Bronchial epithelial cell (primary cell): ENCODE results near the gene LMBR1L. TPM values are rescaled to one million over a fixed set of nuclear protein-coding genes. Genes with fewer than 3 reads are reported as not detected.

Experiments used
- DNase-seq: peaks from one replicate; pipeline ENCODE4 v3.0.0-alpha.2; 2010; ENCODE audit warnings: low read depth
- FAIRE-seq: peaks from 2 replicates; lab custom pipeline; 2011; peaks lifted over from hg19 to GRCh38; lab: Jason Lieb, UNC
- H3K27me3 ChIP-seq: 2 replicates; pipeline ENCODE4 v1.5.1; 2011; ENCODE audit warnings: low read length; ENCODE audit not compliant: control insufficient read depth, insufficient read depth
- H3K36me3 ChIP-seq: 2 replicates; pipeline ENCODE4 v1.5.1; 2011; ENCODE audit warnings: low read length; ENCODE audit not compliant: control insufficient read depth, insufficient read depth
- H3K4me3 ChIP-seq: 2 replicates; pipeline ENCODE4 v1.5.1; 2011; ENCODE audit warnings: mild to moderate bottlenecking, low read depth, low read length, control low read depth
- CTCF ChIP-seq: IDR thresholded peaks from 2 replicates; pipeline ENCODE4 v1.5.1; 2011; ENCODE audit warnings: mild to moderate bottlenecking, moderate library complexity, low read length, control low read depth, inconsistent platforms; ENCODE audit not compliant: insufficient read depth, severe bottlenecking
- total RNA-seq: library from RNA; depleted of rRNA; stranded (reverse); fragments of >200 nt; gene quantifications from 2 replicates; pipeline ENCODE4 v1.2.1, GENCODE V29; 2014

Gene LMBR1L
- total RNA-seq, 1 donor from 2014 or later, result 24.0 TPM

GRCh38 chr12:49055092-49055491 is 55.6 kb downstream of the LMBR1L start:
- FAIRE-seq, result no peak
- no peak for TF ChIP-seq CTCF
- Histone ChIP-seq H3K27me3 (no peaks in the 10 kb centered on the region), H3K4me3 (no peak overlapping the region), H3K36me3 (peaks cover 42% of the 10 kb centered on the region)
- no peak for DNase-seq

DNA sequence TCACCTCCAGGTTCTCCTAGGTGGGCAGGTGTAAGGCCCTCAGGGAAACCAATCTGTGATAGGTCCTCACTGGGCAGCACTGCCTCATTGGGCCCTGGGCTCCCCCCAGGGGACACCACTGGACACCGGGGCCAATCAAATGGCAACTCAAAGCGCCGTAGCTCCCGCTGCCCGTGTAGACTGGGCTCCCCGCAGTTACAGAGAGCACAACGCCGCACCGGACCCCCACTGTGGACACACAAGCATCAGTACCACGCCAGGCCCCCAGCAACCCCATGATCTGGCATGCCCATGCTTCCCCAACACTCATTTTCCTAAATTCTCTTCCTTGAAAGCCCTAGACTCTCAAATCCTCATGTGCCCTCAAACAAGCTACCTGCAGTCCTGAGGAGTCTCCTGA is 56.1 kb downstream of the LMBR1L start:
- TF ChIP-seq CTCF, result no peak
- DNase-seq, result no peak
- peaks cover 48% of the 10 kb centered on the region for H3K36me3 ChIP-seq
- no peaks in the 10 kb centered on the region for H3K27me3 ChIP-seq
- H3K4me3 ChIP-seq, result no peak overlapping the region
- FAIRE-seq, result no peak

- DNase-seq (no peak), FAIRE-seq (no peak)
- Histone ChIP-seq H3K27me3 (no peaks in the 10 kb centered on the region), H3K36me3 (peaks cover 51% of the 10 kb centered on the region), H3K4me3 (no peak overlapping the region)
- TF ChIP-seq CTCF, result no peak
These were observed 56.6 kb downstream of the LMBR1L start for GRCh38 chr12:49054096-49054495.

DNA sequence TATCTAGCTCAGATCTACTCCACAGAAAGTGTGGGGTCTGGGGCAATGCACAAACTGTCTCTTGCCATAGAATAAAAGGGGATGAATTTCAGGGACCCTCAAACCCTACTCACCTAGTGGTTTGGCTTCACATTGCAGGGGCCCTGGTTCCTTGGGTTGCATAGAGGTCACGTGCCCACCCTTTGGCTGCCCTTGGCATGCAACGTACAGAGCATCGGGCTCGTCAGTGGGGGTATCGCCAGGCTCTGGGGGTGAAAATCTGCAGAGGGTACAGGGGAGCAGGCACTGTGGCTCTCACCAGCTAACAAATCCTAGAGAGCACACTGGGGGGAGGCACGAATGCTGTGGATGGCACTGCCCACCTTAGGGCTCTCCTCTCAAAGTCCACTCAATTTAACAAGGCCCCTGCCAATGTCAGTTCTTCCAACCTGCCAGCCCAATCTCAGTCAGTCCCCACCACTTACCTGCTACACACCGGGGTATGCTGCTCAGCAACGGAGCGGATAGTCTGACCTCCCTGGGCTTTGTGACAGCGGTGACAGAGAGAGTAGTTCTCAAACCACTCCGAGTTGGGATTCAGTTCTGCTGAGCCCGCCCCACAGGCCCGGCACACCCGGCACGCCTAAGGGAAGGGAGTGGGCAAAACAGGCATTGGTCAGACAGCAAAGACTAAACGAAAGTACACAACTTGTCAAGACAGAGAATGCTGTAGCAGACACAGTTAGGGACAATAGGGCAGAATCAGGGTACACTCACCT is 58.0 kb downstream of the LMBR1L start:
- FAIRE-seq (no peak), DNase-seq (no peak)
- no peak overlapping the region for H3K4me3 ChIP-seq
- TF ChIP-seq CTCF, result no peak
- H3K36me3 ChIP-seq, result peaks cover 64% of the 10 kb centered on the region
- H3K27me3 ChIP-seq, result no peaks in the 10 kb centered on the region

GRCh38 chr12:49051777-49052438 is 58.7 kb downstream of the LMBR1L start:
- Histone ChIP-seq H3K27me3 (no peaks in the 10 kb centered on the region), H3K36me3 (peaks cover 66% of the 10 kb centered on the region), H3K4me3 (no peak overlapping the region)
- DNase-seq (no peak), FAIRE-seq (no peak)
- TF ChIP-seq CTCF, result no peak

DNA sequence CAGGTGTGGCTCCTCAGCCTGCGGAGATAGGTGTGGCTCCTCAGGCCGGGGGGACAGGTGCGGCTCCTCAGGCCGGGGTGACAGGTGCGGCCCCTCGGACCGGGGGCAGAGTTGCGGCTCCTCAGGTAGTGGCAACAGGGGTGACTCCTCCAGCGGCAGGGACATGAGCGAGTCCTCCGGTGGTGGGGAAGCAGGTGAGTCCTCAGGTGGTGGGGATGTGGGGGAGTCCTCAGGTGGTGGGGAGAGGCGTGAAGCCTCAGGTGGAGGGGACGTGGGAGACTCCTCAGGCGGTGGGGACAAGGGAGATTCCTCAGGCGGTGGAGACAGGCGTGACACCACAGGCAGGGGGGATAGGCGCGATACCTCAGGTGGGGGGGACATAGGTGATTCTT is 59.3 kb downstream of the LMBR1L start:
- Histone ChIP-seq H3K27me3 (no peaks in the 10 kb centered on the region), H3K36me3 (peaks cover 67% of the 10 kb centered on the region), H3K4me3 (no peak overlapping the region)
- FAIRE-seq (no peak), DNase-seq (no peak)
- TF ChIP-seq CTCF, result no peak
